Panc1 (cell line): Measurements from ENCODE around the gene GRIK4. TPM values are rescaled to one million over a fixed set of nuclear protein-coding genes. Genes with fewer than 3 reads are reported as not detected.
A peak's percentile ranks its signal among the peaks of the same experiment; 100 is the strongest.

Source experiments
- ATAC-seq: fragments of 200-7000 bp; cut with Tn5 transposase; 2 replicates; pipeline ENCODE4 v1.9.1; 2020; ENCODE audit warnings: mild to moderate bottlenecking, moderate library complexity
- BruUV-seq: library from RNA; stranded (reverse); fragments of 400-500 nt; replicated peaks from 2 replicates; lab custom pipeline; 2021; lab: Mats Ljungman, UMichigan
- CTCF ChIA-PET: fragments of 300-600 bp; sonication (Branson Sonifier 250); formaldehyde crosslinking; loops from one replicate; lab custom pipeline; 2022; ENCODE audit warnings: antibody characterized with exemption; lab: Charles Lee
- POLR2A ChIA-PET: fragments of 300-600 bp; sonication (Branson Sonifier 250); formaldehyde crosslinking; loops from one replicate; lab custom pipeline; 2022; ENCODE audit warnings: antibody characterized with exemption; lab: Charles Lee
- DNase-seq: peaks from one replicate; pipeline ENCODE4 v3.0.0-alpha.2; 2010; ENCODE audit warnings: low read depth, low spot score
- H3K27ac ChIP-seq: 2 replicates; pipeline ENCODE4 v1.5.1; 2011; ENCODE audit warnings: mild to moderate bottlenecking, low read length, inconsistent platforms
- H3K27me3 ChIP-seq: fragments of 200-500 bp; sonication (Bioruptor generic); 2 replicates; pipeline ENCODE4 v1.6.0; 2014; ENCODE audit warnings: low read length, inconsistent platforms; ENCODE audit not compliant: control insufficient read depth, insufficient read depth
- H3K36me3 ChIP-seq: fragments of 200-500 bp; sonication (Bioruptor generic); 2 replicates; pipeline ENCODE4 v1.5.1; 2014; ENCODE audit warnings: inconsistent platforms, mild to moderate bottlenecking, low read length, moderate library complexity; ENCODE audit not compliant: control insufficient read depth, insufficient read depth
- H3K4me1 ChIP-seq: 2 replicates; pipeline ENCODE4 v1.5.1; 2011; ENCODE audit warnings: inconsistent platforms, mild to moderate bottlenecking, low read length, moderate library complexity; ENCODE audit not compliant: control insufficient read depth, insufficient read depth
- H3K4me3 ChIP-seq, 2 experiments: 2 replicates each; pipeline ENCODE4 v1.5.1; 2011 to 2012; ENCODE audit warnings: low read depth in 2 of 2, low read length in 2 of 2, mild to moderate bottlenecking in 2 of 2, inconsistent platforms in 1 of 2, moderate library complexity in 1 of 2
- H3K9me3 ChIP-seq: fragments of 200-500 bp; sonication (Bioruptor generic); 2 replicates; pipeline ENCODE4 v1.5.1; 2014; ENCODE audit warnings: low read depth, mild to moderate bottlenecking, inconsistent platforms, low read length, moderate library complexity; ENCODE audit not compliant: control insufficient read depth, insufficient read depth
- POLR2AphosphoS5 ChIP-seq: IDR thresholded peaks from 2 replicates; pipeline ENCODE4 v1.6.1; 2012; ENCODE audit warnings: mild to moderate bottlenecking, low read depth, low read length, moderate library complexity
- SIN3A ChIP-seq: IDR thresholded peaks from 2 replicates; pipeline ENCODE4 v1.6.1; 2012; ENCODE audit warnings: low read depth, mild to moderate bottlenecking, low read length, moderate library complexity, borderline replicate concordance; ENCODE audit not compliant: insufficient read depth
- TCF7L2 ChIP-seq: IDR thresholded peaks from 2 replicates; pipeline ENCODE4 v1.6.1; 2011; ENCODE audit warnings: mild to moderate bottlenecking, low read depth, low read length, inconsistent platforms
- in situ Hi-C: cut with HindIII; loops from 2 replicates; pipeline ENCODE4 v1.10.0; 2016; ENCODE audit warnings: low sequenced_read_pairs, low pct_unique_long_range_greater_than_20kb
- intact Hi-C: fragments of 100-400 bp; cut with micrococcal nuclease; formaldehyde crosslinking; loops from one replicate; pipeline ENCODE4 v1.10.0; 2022; ENCODE audit not compliant: unreplicated experiment
- total RNA-seq: library from RNA; stranded (reverse); gene quantifications from one replicate; pipeline ENCODE4 v1.2.1, GENCODE V29; 2021; ENCODE audit not compliant: unreplicated experiment
- TF ChIP-seq, protein P1 (sequence below): fragments of 450-650 bp; IDR thresholded peaks from 2 replicates; pipeline ENCODE4 v1.5.1; 2017; ENCODE audit warnings: mild to moderate bottlenecking
- TF ChIP-seq, protein P2 (sequence below), 2 experiments: IDR thresholded peaks; 2 replicates each; pipeline ENCODE4 v1.6.1; 2011 to 2012; ENCODE audit warnings: low read depth in 2 of 2, control low read depth in 1 of 2, low read length in 1 of 2, mild to moderate bottlenecking in 1 of 2, moderate library complexity in 1 of 2; ENCODE audit not compliant: insufficient read depth in 1 of 2

The GRIK4 gene
- total RNA-seq, 1 experiment from 2014 or later, result 0.62 TPM

- Histone ChIP-seq H3K36me3 (no peaks in the 10 kb centered on the region), H3K4me1 (peaks cover 18% of the 10 kb centered on the region), H3K27me3 (0 out of 2 replicates have a peak, but pooled peaks cover 3% of the 10 kb centered on the region), H3K27ac (no peak overlapping the region), H3K4me3 (no peak overlapping the region), H3K9me3 (no peaks in the 10 kb centered on the region)
- DNase-seq (no peak), ATAC-seq (no peak)
- in situ Hi-C loops, result no loop called here
- no TSS peak for BruUV-seq
- intact Hi-C loops, result no loop called here
- POLR2A ChIA-PET, result no interaction called here
- TF ChIP-seq, protein P1, sequence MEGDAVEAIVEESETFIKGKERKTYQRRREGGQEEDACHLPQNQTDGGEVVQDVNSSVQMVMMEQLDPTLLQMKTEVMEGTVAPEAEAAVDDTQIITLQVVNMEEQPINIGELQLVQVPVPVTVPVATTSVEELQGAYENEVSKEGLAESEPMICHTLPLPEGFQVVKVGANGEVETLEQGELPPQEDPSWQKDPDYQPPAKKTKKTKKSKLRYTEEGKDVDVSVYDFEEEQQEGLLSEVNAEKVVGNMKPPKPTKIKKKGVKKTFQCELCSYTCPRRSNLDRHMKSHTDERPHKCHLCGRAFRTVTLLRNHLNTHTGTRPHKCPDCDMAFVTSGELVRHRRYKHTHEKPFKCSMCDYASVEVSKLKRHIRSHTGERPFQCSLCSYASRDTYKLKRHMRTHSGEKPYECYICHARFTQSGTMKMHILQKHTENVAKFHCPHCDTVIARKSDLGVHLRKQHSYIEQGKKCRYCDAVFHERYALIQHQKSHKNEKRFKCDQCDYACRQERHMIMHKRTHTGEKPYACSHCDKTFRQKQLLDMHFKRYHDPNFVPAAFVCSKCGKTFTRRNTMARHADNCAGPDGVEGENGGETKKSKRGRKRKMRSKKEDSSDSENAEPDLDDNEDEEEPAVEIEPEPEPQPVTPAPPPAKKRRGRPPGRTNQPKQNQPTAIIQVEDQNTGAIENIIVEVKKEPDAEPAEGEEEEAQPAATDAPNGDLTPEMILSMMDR, result no peak
- TF ChIP-seq SIN3A, result no peak
- no peak for TF ChIP-seq POLR2AphosphoS5
- TF ChIP-seq, protein P2, sequence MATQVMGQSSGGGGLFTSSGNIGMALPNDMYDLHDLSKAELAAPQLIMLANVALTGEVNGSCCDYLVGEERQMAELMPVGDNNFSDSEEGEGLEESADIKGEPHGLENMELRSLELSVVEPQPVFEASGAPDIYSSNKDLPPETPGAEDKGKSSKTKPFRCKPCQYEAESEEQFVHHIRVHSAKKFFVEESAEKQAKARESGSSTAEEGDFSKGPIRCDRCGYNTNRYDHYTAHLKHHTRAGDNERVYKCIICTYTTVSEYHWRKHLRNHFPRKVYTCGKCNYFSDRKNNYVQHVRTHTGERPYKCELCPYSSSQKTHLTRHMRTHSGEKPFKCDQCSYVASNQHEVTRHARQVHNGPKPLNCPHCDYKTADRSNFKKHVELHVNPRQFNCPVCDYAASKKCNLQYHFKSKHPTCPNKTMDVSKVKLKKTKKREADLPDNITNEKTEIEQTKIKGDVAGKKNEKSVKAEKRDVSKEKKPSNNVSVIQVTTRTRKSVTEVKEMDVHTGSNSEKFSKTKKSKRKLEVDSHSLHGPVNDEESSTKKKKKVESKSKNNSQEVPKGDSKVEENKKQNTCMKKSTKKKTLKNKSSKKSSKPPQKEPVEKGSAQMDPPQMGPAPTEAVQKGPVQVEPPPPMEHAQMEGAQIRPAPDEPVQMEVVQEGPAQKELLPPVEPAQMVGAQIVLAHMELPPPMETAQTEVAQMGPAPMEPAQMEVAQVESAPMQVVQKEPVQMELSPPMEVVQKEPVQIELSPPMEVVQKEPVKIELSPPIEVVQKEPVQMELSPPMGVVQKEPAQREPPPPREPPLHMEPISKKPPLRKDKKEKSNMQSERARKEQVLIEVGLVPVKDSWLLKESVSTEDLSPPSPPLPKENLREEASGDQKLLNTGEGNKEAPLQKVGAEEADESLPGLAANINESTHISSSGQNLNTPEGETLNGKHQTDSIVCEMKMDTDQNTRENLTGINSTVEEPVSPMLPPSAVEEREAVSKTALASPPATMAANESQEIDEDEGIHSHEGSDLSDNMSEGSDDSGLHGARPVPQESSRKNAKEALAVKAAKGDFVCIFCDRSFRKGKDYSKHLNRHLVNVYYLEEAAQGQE (IDR thresholded peaks at IDR 0.05; ENCODE audit: insufficient read depth in 1 of 2, low read depth in 2 of 2, low read length in 1 of 2), result no peak
- TF ChIP-seq TCF7L2, result no peak
- CTCF ChIA-PET, result no interaction called here
Measured at GRCh38 chr11:120561286-120561685, 49.7 kb downstream of the GRIK4 start.

GRCh38 chr11:120562806-120563425 lies 51.4 kb downstream of the GRIK4 start:
- ATAC-seq (peak; percentile 38; the same call in 1 of the 2 replicates), DNase-seq (no peak)
- Histone ChIP-seq H3K9me3 (no peaks in the 10 kb centered on the region), H3K27ac (no peak overlapping the region), H3K36me3 (no peaks in the 10 kb centered on the region), H3K4me3 (no peak overlapping the region), H3K4me1 (peaks cover 18% of the 10 kb centered on the region), H3K27me3 (0 out of 2 replicates have a peak, but pooled peaks cover 3% of the 10 kb centered on the region)
- ChIA-PET POLR2A (no interaction called here), CTCF (no interaction called here)
- BruUV-seq, result no TSS peak
- in situ Hi-C loops (no loop called here), intact Hi-C loops (no loop called here)
- TF ChIP-seq TCF7L2 (no peak), SIN3A (no peak), POLR2AphosphoS5 (no peak)
- TF ChIP-seq, protein P1, result no peak
